Measurements from ENCODE around the gene LRP5. TPM values are rescaled to one million over a fixed set of nuclear protein-coding genes. Genes with fewer than 3 reads are reported as not detected.

The LRP5 gene
- total RNA-seq, 1 donor from 2014 or later: 44.3 TPM

- Mint-ChIP-seq H3K4me1 (peaks cover 44% of the 10 kb centered on the region), H3K9me3 (no peaks in the 10 kb centered on the region), H3K27me3 (ENCODE audit: low read depth) (no peaks in the 10 kb centered on the region), H3K4me3 (peak overlapping the region; percentile 88), H3K36me3 (ENCODE audit: low read depth) (peaks cover 9% of the 10 kb centered on the region), H3K27ac (ENCODE audit: unreplicated experiment) (peak overlapping the region; percentile 48)
- TF ChIP-seq CTCF (conservative IDR thresholded peaks at IDR 0.05): peak; percentile 60
- DNase-seq (ENCODE audit: low read depth, low spot score): peak; percentile 57
These were observed 41.2 kb upstream of the LRP5 start for GRCh38 chr11:68271023-68271780.

- TF ChIP-seq CTCF (conservative IDR thresholded peaks at IDR 0.05): peak; percentile 11
- Mint-ChIP-seq H3K4me3 (peak within 1 kb of the TSS; percentile 98), H3K36me3 (ENCODE audit: low read depth) (peaks cover 6% of the 10 kb centered on the region), H3K27me3 (ENCODE audit: low read depth) (no peaks in the 10 kb centered on the region), H3K9me3 (no peaks in the 10 kb centered on the region), H3K27ac (ENCODE audit: unreplicated experiment) (peak within 1 kb of the TSS; percentile 98), H3K4me1 (peaks cover 36% of the 10 kb centered on the region)
- DNase-seq (ENCODE audit: low read depth, low spot score): peak; percentile 89
These were observed 40.4 kb upstream of the LRP5 start, which contains the start of gene C11orf24 for GRCh38 chr11:68271781-68272608. Gene C11orf24, minus strand, starts transcription at chr11:68271973. Its CDS starts 8,206 bp downstream, at chr11:68263767.

- peak overlapping the region; percentile 98 for H3K4me3 Mint-ChIP-seq
- peaks cover 33% of the 10 kb centered on the region for H3K4me1 Mint-ChIP-seq
- no peak overlapping the region for H3K27ac Mint-ChIP-seq (ENCODE audit: unreplicated experiment)
- H3K27me3 Mint-ChIP-seq (ENCODE audit: low read depth): no peaks in the 10 kb centered on the region
- no peaks in the 10 kb centered on the region for H3K9me3 Mint-ChIP-seq
- no peak for DNase-seq (ENCODE audit: low read depth, low spot score)
- no peak for TF ChIP-seq CTCF (conservative IDR thresholded peaks at IDR 0.05)
- H3K36me3 Mint-ChIP-seq (ENCODE audit: low read depth): peaks cover 4% of the 10 kb centered on the region
These were observed 39.2 kb upstream of the LRP5 start for GRCh38 chr11:68273026-68273738.

GRCh38 chr11:68274306-68274705 lies 38.1 kb upstream of the LRP5 start:
- DNase-seq (ENCODE audit: low read depth, low spot score): no peak
- Mint-ChIP-seq H3K27ac (ENCODE audit: unreplicated experiment) (no peak overlapping the region), H3K4me1 (peaks cover 25% of the 10 kb centered on the region), H3K27me3 (ENCODE audit: low read depth) (no peaks in the 10 kb centered on the region), H3K4me3 (peak overlapping the region; percentile 80), H3K36me3 (ENCODE audit: low read depth) (no peaks in the 10 kb centered on the region), H3K9me3 (no peaks in the 10 kb centered on the region)
- no peak for TF ChIP-seq CTCF (conservative IDR thresholded peaks at IDR 0.05)
